K562 (cell line): ENCODE measurements around the gene S100A8. TPM values are rescaled to one million over a fixed set of nuclear protein-coding genes. Genes with fewer than 3 reads are reported as not detected.

ENCODE experiments used
- ADNP ChIP-seq: fragments of 200-800 bp; sonication (Bioruptor generic); IDR thresholded peaks from 2 replicates; pipeline ENCODE4 v1.6.1; 2016; ENCODE audit warnings: missing genetic modification characterization, missing compliant biosample characterization
- ERF ChIP-seq: fragments of 450-650 bp; formaldehyde crosslinking; IDR thresholded peaks from 2 replicates; pipeline ENCODE4 v1.4.0; 2020; ENCODE audit warnings: mild to moderate bottlenecking, mixed read lengths
- ILF3 ChIP-seq: fragments of 450-650 bp; IDR thresholded peaks from 2 replicates; pipeline ENCODE4 v1.6.1; 2018; ENCODE audit warnings: antibody characterized with exemption, mild to moderate bottlenecking, moderate library complexity, borderline replicate concordance
- KDM1A ChIP-seq, 2 experiments: fragments of 450-650 bp; IDR thresholded peaks; 2 replicates each; pipeline ENCODE4 v1.6.1; 2016; ENCODE audit warnings: mild to moderate bottlenecking in 2 of 2
- MAZ ChIP-seq, 2 experiments: fragments of 450-650 bp in 1 of 2; sonication (generic) in 1 of 2; formaldehyde crosslinking; IDR thresholded peaks in 1 of 2; conservative IDR thresholded peaks in 1 of 2; 2 replicates each; pipeline versions ENCODE4 v1.4.0 to v1.5.0; 2020; ENCODE audit warnings: mild to moderate bottlenecking in 1 of 2, missing genetic modification reagents in 1 of 2
- MEF2D ChIP-seq: conservative IDR thresholded peaks from 2 replicates; pipeline ENCODE4 v1.6.1; 2016; ENCODE audit warnings: low read depth, missing genetic modification characterization, missing compliant biosample characterization
- MYC ChIP-seq, 2 experiments: fragments of 250-450 bp in 1 of 2; sonication (Bioruptor Pico) in 1 of 2; IDR thresholded peaks; 2 replicates each; pipeline versions ENCODE4 v1.5.1 to v1.6.1; 2012 to 2021; ENCODE audit warnings: low read depth in 2 of 2, borderline replicate concordance in 1 of 2, improper control_type of control experiment in 1 of 2, low read length in 1 of 2, mild to moderate bottlenecking in 1 of 2, moderate library complexity in 1 of 2
- RBM25 ChIP-seq: fragments of 200-400 bp; formaldehyde crosslinking; IDR thresholded peaks from 2 replicates; pipeline ENCODE4 v1.6.1; 2018; ENCODE audit warnings: low read length, low read depth, moderate library complexity; ENCODE audit not compliant: severe bottlenecking
- RUNX1 ChIP-seq: sonication (generic); IDR thresholded peaks from 2 replicates; pipeline ENCODE4 v1.6.1; 2016; ENCODE audit warnings: antibody characterized with exemption, low read depth
- SRSF9 ChIP-seq: fragments of 200-400 bp; formaldehyde crosslinking; IDR thresholded peaks from 2 replicates; pipeline ENCODE4 v1.6.1; 2017; ENCODE audit warnings: low read depth, low read length, borderline replicate concordance
- ZFPM2 ChIP-seq: fragments of 250-450 bp; sonication (Bioruptor Pico); IDR thresholded peaks from 2 replicates; pipeline ENCODE4 v1.5.1; 2022; ENCODE audit warnings: mild to moderate bottlenecking
- ZFX ChIP-seq: sonication (generic); formaldehyde crosslinking; IDR thresholded peaks from 2 replicates; pipeline ENCODE4 v1.8.0; 2022; ENCODE audit warnings: mild to moderate bottlenecking, missing genetic modification reagents, moderate library complexity
- ZNF583 ChIP-seq: fragments of 250-450 bp; sonication (Bioruptor Pico); IDR thresholded peaks from 2 replicates; pipeline ENCODE4 v1.4.0; 2020
- ZNF699 ChIP-seq: fragments of 250-450 bp; sonication (Bioruptor Pico); IDR thresholded peaks from 2 replicates; pipeline ENCODE4 v1.8.0; 2021; ENCODE audit warnings: mild to moderate bottlenecking, moderate library complexity; ENCODE audit not compliant: insufficient replicate concordance
- polyA plus RNA-seq, 8 experiments: library from polyadenylated mRNA; depleted of rRNA in 4 of 8; stranded (reverse) in 5 of 8; unstranded in 3 of 8; fragments of >200 nt; fragmentation: Nextera tagmentation in 2 of 8; fragmentation: Illumina TruSeq in 1 of 8; extraction: Ambion mirVana in 2 of 8; extraction: Trizol in 1 of 8; gene quantifications; 2 replicates each; pipeline versions ENCODE4 v1.2.1 to v1.2.3, GENCODE V29; 2011 to 2014; ENCODE audit warnings: inconsistent platforms in 1 of 8, missing spikeins in 1 of 8
- total RNA-seq, 7 experiments: library from RNA; depleted of rRNA in 6 of 7; stranded (reverse); fragments of >200 nt in 6 of 7; fragmentation: Illumina TruSeq in 2 of 7; extraction: Trizol in 2 of 7; gene quantifications; 2 replicates each; pipeline versions ENCODE4 v1.2.1 to v1.2.3, GENCODE V29; 2011 to 2021; ENCODE audit warnings: low replicate concordance in 1 of 7
- TF ChIP-seq, protein P1 (sequence below): fragments of 250-450 bp; sonication (Bioruptor Pico); IDR thresholded peaks from 2 replicates; pipeline ENCODE4 v1.4.0; 2020; ENCODE audit warnings: mild to moderate bottlenecking, moderate library complexity
- TF ChIP-seq, protein P2 (sequence below), 2 experiments: IDR thresholded peaks; 2 replicates each; pipeline ENCODE4 v1.6.1; 2012; ENCODE audit warnings: improper control_type of control experiment in 2 of 2, low read depth in 2 of 2, low read length in 2 of 2, borderline replicate concordance in 1 of 2
- TF ChIP-seq, protein P3 (sequence below): fragments of 250-450 bp; sonication (Bioruptor Pico); IDR thresholded peaks from 2 replicates; pipeline ENCODE4 v1.4.0; 2020; ENCODE audit warnings: mild to moderate bottlenecking, moderate library complexity, borderline replicate concordance

Gene S100A8
- total and polyA plus RNA-seq, 9 of the 15 experiments (the other 6 are each of a cell fraction or from before 2014, with no cell fraction given): 0.15 to 0.60 TPM; not detected in 7

DNA sequence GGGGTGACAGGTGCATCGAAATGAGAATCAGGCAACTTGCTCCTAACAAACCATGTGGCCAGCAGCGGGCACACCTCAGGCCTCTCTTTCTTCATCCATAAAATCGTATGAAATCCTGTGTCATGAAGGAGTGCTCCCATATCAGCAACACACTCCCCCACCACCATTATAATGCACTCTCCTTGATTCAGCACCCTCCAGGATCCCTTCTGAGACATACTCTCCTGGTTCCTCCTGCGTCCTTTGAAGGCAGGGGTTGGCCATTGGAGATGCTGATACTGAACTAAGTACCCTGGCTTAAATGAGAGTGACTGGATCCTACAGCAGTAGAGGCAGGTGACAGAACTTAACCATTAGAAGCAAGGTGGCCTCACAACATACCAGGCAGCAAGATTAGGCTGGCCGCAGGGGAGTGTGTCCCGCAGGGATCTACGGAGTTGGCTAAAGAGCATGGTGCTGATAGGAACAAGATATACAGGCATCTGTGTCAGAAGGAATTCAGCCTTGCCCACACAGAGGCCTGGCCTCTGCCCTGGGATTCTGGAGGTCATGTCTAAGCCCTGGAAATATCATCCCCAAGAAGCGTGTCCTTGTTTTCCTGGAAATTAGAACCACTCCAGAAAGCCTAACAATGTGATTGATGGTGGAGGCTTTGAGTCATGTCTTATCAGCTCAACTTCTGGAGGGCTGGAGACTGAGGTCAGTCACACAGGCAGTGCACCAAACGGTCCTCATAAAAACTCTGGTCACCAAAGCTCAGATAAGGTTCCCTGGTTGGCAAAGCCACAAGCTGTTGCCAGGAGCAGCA is 42.2 kb upstream of the S100A8 start (continued):
- no peak for TF ChIP-seq ZFPM2 (CRISPR knock-in tag)
- TF ChIP-seq, protein P1, sequence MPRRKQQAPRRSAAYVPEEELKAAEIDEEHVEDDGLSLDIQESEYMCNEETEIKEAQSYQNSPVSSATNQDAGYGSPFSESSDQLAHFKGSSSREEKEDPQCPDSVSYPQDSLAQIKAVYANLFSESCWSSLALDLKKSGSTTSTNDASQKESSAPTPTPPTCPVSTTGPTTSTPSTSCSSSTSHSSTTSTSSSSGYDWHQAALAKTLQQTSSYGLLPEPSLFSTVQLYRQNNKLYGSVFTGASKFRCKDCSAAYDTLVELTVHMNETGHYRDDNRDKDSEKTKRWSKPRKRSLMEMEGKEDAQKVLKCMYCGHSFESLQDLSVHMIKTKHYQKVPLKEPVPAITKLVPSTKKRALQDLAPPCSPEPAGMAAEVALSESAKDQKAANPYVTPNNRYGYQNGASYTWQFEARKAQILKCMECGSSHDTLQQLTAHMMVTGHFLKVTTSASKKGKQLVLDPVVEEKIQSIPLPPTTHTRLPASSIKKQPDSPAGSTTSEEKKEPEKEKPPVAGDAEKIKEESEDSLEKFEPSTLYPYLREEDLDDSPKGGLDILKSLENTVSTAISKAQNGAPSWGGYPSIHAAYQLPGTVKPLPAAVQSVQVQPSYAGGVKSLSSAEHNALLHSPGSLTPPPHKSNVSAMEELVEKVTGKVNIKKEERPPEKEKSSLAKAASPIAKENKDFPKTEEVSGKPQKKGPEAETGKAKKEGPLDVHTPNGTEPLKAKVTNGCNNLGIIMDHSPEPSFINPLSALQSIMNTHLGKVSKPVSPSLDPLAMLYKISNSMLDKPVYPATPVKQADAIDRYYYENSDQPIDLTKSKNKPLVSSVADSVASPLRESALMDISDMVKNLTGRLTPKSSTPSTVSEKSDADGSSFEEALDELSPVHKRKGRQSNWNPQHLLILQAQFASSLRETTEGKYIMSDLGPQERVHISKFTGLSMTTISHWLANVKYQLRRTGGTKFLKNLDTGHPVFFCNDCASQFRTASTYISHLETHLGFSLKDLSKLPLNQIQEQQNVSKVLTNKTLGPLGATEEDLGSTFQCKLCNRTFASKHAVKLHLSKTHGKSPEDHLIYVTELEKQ (CRISPR knock-in tag): no peak
- TF ChIP-seq, protein P2, sequence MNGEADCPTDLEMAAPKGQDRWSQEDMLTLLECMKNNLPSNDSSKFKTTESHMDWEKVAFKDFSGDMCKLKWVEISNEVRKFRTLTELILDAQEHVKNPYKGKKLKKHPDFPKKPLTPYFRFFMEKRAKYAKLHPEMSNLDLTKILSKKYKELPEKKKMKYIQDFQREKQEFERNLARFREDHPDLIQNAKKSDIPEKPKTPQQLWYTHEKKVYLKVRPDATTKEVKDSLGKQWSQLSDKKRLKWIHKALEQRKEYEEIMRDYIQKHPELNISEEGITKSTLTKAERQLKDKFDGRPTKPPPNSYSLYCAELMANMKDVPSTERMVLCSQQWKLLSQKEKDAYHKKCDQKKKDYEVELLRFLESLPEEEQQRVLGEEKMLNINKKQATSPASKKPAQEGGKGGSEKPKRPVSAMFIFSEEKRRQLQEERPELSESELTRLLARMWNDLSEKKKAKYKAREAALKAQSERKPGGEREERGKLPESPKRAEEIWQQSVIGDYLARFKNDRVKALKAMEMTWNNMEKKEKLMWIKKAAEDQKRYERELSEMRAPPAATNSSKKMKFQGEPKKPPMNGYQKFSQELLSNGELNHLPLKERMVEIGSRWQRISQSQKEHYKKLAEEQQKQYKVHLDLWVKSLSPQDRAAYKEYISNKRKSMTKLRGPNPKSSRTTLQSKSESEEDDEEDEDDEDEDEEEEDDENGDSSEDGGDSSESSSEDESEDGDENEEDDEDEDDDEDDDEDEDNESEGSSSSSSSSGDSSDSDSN (IDR thresholded peaks at IDR 0.05; ENCODE audit: borderline replicate concordance in 1 of 2, low read depth in 2 of 2, low read length in 2 of 2): 0 out of 4 replicates have a peak, but pooled peaks of 1 of the 2 experiments have one; percentile 42
- TF ChIP-seq RUNX1: peak; percentile 77; the same call in 1 of the 2 replicates
- TF ChIP-seq ERF (CRISPR knock-in tag): no peak
- TF ChIP-seq ADNP (tag): no peak
- TF ChIP-seq ILF3: no peak
- no peak for TF ChIP-seq ZFX (CRISPR knock-in tag)
- no peak for TF ChIP-seq ZNF699 (CRISPR knock-in tag)
- TF ChIP-seq MYC (IDR thresholded peaks at IDR 0.05; ENCODE audit: low read depth, low read length): no peak; the same call in none of the 2 replicates
- TF ChIP-seq MYC (CRISPR knock-in tag; IDR thresholded peaks at IDR 0.05; ENCODE audit: borderline replicate concordance, low read depth): no peak
- TF ChIP-seq RBM25: no peak
- TF ChIP-seq MEF2D (tag): no peak
- TF ChIP-seq MAZ (CRISPR knock-in tag; conservative IDR thresholded peaks at IDR 0.05 in 1 of 2, IDR thresholded peaks at IDR 0.05 in 1 of 2): peak; percentile 43 to 78; a peak in 2 of 4 replicates
- TF ChIP-seq KDM1A (IDR thresholded peaks at IDR 0.05): peak; percentile 91 to 94
- TF ChIP-seq, protein P3, sequence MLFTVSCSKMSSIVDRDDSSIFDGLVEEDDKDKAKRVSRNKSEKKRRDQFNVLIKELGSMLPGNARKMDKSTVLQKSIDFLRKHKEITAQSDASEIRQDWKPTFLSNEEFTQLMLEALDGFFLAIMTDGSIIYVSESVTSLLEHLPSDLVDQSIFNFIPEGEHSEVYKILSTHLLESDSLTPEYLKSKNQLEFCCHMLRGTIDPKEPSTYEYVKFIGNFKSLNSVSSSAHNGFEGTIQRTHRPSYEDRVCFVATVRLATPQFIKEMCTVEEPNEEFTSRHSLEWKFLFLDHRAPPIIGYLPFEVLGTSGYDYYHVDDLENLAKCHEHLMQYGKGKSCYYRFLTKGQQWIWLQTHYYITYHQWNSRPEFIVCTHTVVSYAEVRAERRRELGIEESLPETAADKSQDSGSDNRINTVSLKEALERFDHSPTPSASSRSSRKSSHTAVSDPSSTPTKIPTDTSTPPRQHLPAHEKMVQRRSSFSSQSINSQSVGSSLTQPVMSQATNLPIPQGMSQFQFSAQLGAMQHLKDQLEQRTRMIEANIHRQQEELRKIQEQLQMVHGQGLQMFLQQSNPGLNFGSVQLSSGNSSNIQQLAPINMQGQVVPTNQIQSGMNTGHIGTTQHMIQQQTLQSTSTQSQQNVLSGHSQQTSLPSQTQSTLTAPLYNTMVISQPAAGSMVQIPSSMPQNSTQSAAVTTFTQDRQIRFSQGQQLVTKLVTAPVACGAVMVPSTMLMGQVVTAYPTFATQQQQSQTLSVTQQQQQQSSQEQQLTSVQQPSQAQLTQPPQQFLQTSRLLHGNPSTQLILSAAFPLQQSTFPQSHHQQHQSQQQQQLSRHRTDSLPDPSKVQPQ (CRISPR knock-in tag): peak; percentile 60; the same call in 1 of the 2 replicates
- peak; percentile 76; the same call in 1 of the 2 replicates for TF ChIP-seq ZNF583 (CRISPR knock-in tag)
- TF ChIP-seq SRSF9: no peak
